Activated naive CD4-positive, alpha-beta T cell treated with anti-CD3 and anti-CD28 coated beads for 36 hours (primary cell): Measurements from ENCODE around the gene CCDC40. TPM values are rescaled to one million over a fixed set of nuclear protein-coding genes. Genes with fewer than 3 reads are reported as not detected.

Experiments used
- CTCF ChIA-PET: fragments of 350-600 bp; sonication (Branson Sonifier 250); formaldehyde crosslinking; loops from one replicate; lab custom pipeline; 2021; ENCODE audit warnings: antibody characterized with exemption; lab: Charles Lee
- DNase-seq: peaks from one replicate; pipeline ENCODE4 v3.0.0-alpha.2; 2020
- H3K27ac Mint-ChIP-seq: one replicate; pipeline ENCODE4 v1.8.0; 2021; ENCODE audit warnings: mild to moderate bottlenecking, mixed read lengths
- H3K27me3 Mint-ChIP-seq: one replicate; pipeline ENCODE4 v1.8.0; 2021; ENCODE audit warnings: low read depth, mixed read lengths
- H3K36me3 Mint-ChIP-seq: one replicate; pipeline ENCODE4 v1.8.0; 2021; ENCODE audit warnings: low read depth, mixed read lengths
- H3K4me1 Mint-ChIP-seq: one replicate; pipeline ENCODE4 v1.8.0; 2021; ENCODE audit warnings: low read depth, mixed read lengths
- H3K4me3 Mint-ChIP-seq: one replicate; pipeline ENCODE4 v1.8.0; 2021; ENCODE audit warnings: mild to moderate bottlenecking, moderate library complexity, mixed read lengths
- H3K9me3 Mint-ChIP-seq: one replicate; pipeline ENCODE4 v1.8.0; 2021; ENCODE audit warnings: mixed read lengths
- intact Hi-C: fragments of 100-400 bp; cut with micrococcal nuclease; formaldehyde crosslinking; loops from one replicate; pipeline ENCODE4 v1.15.1; 2023
- total RNA-seq, 2 experiments: library from RNA; stranded (reverse); gene quantifications; one replicate each; pipeline ENCODE4 v1.2.3, GENCODE V29; 2021

CCDC40 gene
- total RNA-seq, 2 experiments from 2014 or later: 0.32 TPM; not detected in 1

GRCh38 chr17:80002690-80003490 lies 33.6 kb upstream of the CCDC40 start:
- intact Hi-C loops: no loop called here
- H3K4me1 Mint-ChIP-seq: peaks cover 15% of the 10 kb centered on the region
- H3K27me3 Mint-ChIP-seq: no peaks in the 10 kb centered on the region
- no peak overlapping the region for H3K27ac Mint-ChIP-seq
- H3K36me3 Mint-ChIP-seq: peaks cover 2% of the 10 kb centered on the region
- no peak overlapping the region for H3K4me3 Mint-ChIP-seq
- H3K9me3 Mint-ChIP-seq: no peaks in the 10 kb centered on the region
- CTCF ChIA-PET: no interaction called here
- no peak for DNase-seq

- intact Hi-C loops: no loop called here
- Mint-ChIP-seq H3K4me1 (peaks cover 7% of the 10 kb centered on the region), H3K36me3 (no peaks in the 10 kb centered on the region), H3K27ac (no peak overlapping the region), H3K4me3 (no peak overlapping the region), H3K27me3 (no peaks in the 10 kb centered on the region), H3K9me3 (no peaks in the 10 kb centered on the region)
- no peak for DNase-seq
- CTCF ChIA-PET: interaction anchor here (2.9 kb wide), 1 partner anchor 10 kb away, joined by 21 read pairs; no protein-coding TSS in a partner anchor
These were observed 32.5 kb upstream of the CCDC40 start for GRCh38 chr17:80003969-80004368.

- no peaks in the 10 kb centered on the region for H3K9me3 Mint-ChIP-seq
- peaks cover 6% of the 10 kb centered on the region for H3K4me1 Mint-ChIP-seq
- CTCF ChIA-PET: interaction anchor here (0.6 to 5.0 kb wide), 12 partner anchors 7 to 211 kb away, joined by 3 to 45 read pairs (median 4); partner anchors contain the start of genes CBX8 and GAA
- peak; percentile 68 for DNase-seq
- intact Hi-C loops: loop anchor here (5.0 kb wide), 2 partner anchors 97 to 142 kb away; partner anchors contain the start of genes EIF4A3 and GAA
- H3K4me3 Mint-ChIP-seq: no peak overlapping the region
- no peak overlapping the region for H3K27ac Mint-ChIP-seq
- no peaks in the 10 kb centered on the region for H3K36me3 Mint-ChIP-seq
- H3K27me3 Mint-ChIP-seq: no peaks in the 10 kb centered on the region
These were observed 30.8 kb upstream of the CCDC40 start for GRCh38 chr17:80005360-80006338.

GRCh38 chr17:80006339-80006720 lies 30.1 kb upstream of the CCDC40 start:
- intact Hi-C loops: loop anchor here (5.0 kb wide), 2 partner anchors 96 to 141 kb away; partner anchors contain the start of genes EIF4A3 and GAA
- no peak for DNase-seq
- Mint-ChIP-seq H3K4me1 (peaks cover 6% of the 10 kb centered on the region), H3K9me3 (no peaks in the 10 kb centered on the region), H3K4me3 (no peak overlapping the region), H3K27ac (no peak overlapping the region), H3K36me3 (no peaks in the 10 kb centered on the region), H3K27me3 (no peaks in the 10 kb centered on the region)
- CTCF ChIA-PET: interaction anchor here (0.6 to 5.0 kb wide), 11 partner anchors 8 to 385 kb away, joined by 3 to 45 read pairs (median 4); partner anchors contain the start of gene GAA

- CTCF ChIA-PET: interaction anchor here (0.6 to 5.0 kb wide), 12 partner anchors 8 to 384 kb away, joined by 3 to 45 read pairs (median 4); partner anchors contain the start of gene GAA
- intact Hi-C loops: loop anchor here (5.0 kb wide), 2 partner anchors 95 to 140 kb away; partner anchors contain the start of genes EIF4A3 and GAA
These were observed 29.4 kb upstream of the CCDC40 start for GRCh38 chr17:80006811-80007752.

GRCh38 chr17:80007939-80008338 lies 28.5 kb upstream of the CCDC40 start:
- Mint-ChIP-seq H3K4me3 (no peak overlapping the region), H3K27ac (no peak overlapping the region), H3K9me3 (no peaks in the 10 kb centered on the region), H3K36me3 (no peaks in the 10 kb centered on the region), H3K4me1 (peaks cover 6% of the 10 kb centered on the region), H3K27me3 (no peaks in the 10 kb centered on the region)
- CTCF ChIA-PET: interaction anchor here (0.7 to 5.0 kb wide), 11 partner anchors 9 to 136 kb away, joined by 3 to 45 read pairs (median 3); partner anchors contain the start of gene GAA
- no peak for DNase-seq
- intact Hi-C loops: loop anchor here (5.0 kb wide), 2 partner anchors 94 to 139 kb away; partner anchors contain the start of genes EIF4A3 and GAA

More at GRCh38 chr17:80006811-80007752, 29.4 kb upstream of the CCDC40 start:
- H3K4me1 Mint-ChIP-seq: peaks cover 6% of the 10 kb centered on the region
- H3K4me3 Mint-ChIP-seq: no peak overlapping the region
- H3K27ac Mint-ChIP-seq: no peak overlapping the region
- DNase-seq: no peak
- H3K27me3 Mint-ChIP-seq: no peaks in the 10 kb centered on the region
- H3K9me3 Mint-ChIP-seq: no peaks in the 10 kb centered on the region
- no peaks in the 10 kb centered on the region for H3K36me3 Mint-ChIP-seq

GRCh38 chr17:80008383-80008840 lies 28.0 kb upstream of the CCDC40 start:
- intact Hi-C loops: loop anchor here (5.0 kb wide), 2 partner anchors 94 to 139 kb away; partner anchors contain the start of genes EIF4A3 and GAA
- peak; percentile 86 for DNase-seq
- CTCF ChIA-PET: interaction anchor here (0.6 to 5.0 kb wide), 15 partner anchors 9 to 135 kb away, joined by 3 to 45 read pairs (median 3); partner anchors contain the start of gene GAA
- no peaks in the 10 kb centered on the region for H3K36me3 Mint-ChIP-seq
- H3K27ac Mint-ChIP-seq: no peak overlapping the region
- no peaks in the 10 kb centered on the region for H3K27me3 Mint-ChIP-seq
- peaks cover 6% of the 10 kb centered on the region for H3K4me1 Mint-ChIP-seq
- no peak overlapping the region for H3K4me3 Mint-ChIP-seq
- no peaks in the 10 kb centered on the region for H3K9me3 Mint-ChIP-seq

- H3K4me1 Mint-ChIP-seq: peaks cover 6% of the 10 kb centered on the region
- CTCF ChIA-PET: interaction anchor here (0.6 to 5.0 kb wide), 14 partner anchors 9 to 135 kb away, joined by 3 to 45 read pairs (median 3); no protein-coding TSS in a partner anchor
- intact Hi-C loops: loop anchor here (5.0 kb wide), 2 partner anchors 93 to 138 kb away; partner anchors contain the start of genes EIF4A3 and GAA
- H3K4me3 Mint-ChIP-seq: no peak overlapping the region
- no peaks in the 10 kb centered on the region for H3K36me3 Mint-ChIP-seq
- no peak overlapping the region for H3K27ac Mint-ChIP-seq
- DNase-seq: no peak
- H3K27me3 Mint-ChIP-seq: no peaks in the 10 kb centered on the region
- H3K9me3 Mint-ChIP-seq: no peaks in the 10 kb centered on the region
These were observed 27.6 kb upstream of the CCDC40 start for GRCh38 chr17:80008848-80009247.

- no peak for DNase-seq
- CTCF ChIA-PET: interaction anchor here (0.9 to 5.0 kb wide), 7 partner anchors 8 to 72 kb away, joined by 3 to 45 read pairs (median 6); no protein-coding TSS in a partner anchor
- Mint-ChIP-seq H3K27me3 (no peaks in the 10 kb centered on the region), H3K36me3 (no peaks in the 10 kb centered on the region), H3K4me3 (no peak overlapping the region), H3K27ac (no peak overlapping the region), H3K4me1 (peaks cover 6% of the 10 kb centered on the region), H3K9me3 (no peaks in the 10 kb centered on the region)
- intact Hi-C loops: loop anchor here (5.0 kb wide), 2 partner anchors 93 to 138 kb away; partner anchors contain the start of genes EIF4A3 and GAA
These were observed 26.8 kb upstream of the CCDC40 start for GRCh38 chr17:80009391-80010282.

GRCh38 chr17:80010283-80010858 lies 26.1 kb upstream of the CCDC40 start:
- H3K27me3 Mint-ChIP-seq: no peaks in the 10 kb centered on the region
- H3K9me3 Mint-ChIP-seq: no peaks in the 10 kb centered on the region
- no peak overlapping the region for H3K4me3 Mint-ChIP-seq
- peaks cover 6% of the 10 kb centered on the region for H3K4me1 Mint-ChIP-seq
- intact Hi-C loops: no loop called here
- H3K36me3 Mint-ChIP-seq: no peaks in the 10 kb centered on the region
- H3K27ac Mint-ChIP-seq: no peak overlapping the region
- CTCF ChIA-PET: no interaction called here
- DNase-seq: no peak
